Fibroblast of the aortic adventitia (primary cell): ENCODE measurements around the gene ZFP82. TPM values are rescaled to one million over a fixed set of nuclear protein-coding genes. Genes with fewer than 3 reads are reported as not detected.

Experiments
- DNase-seq: peaks from one replicate; pipeline ENCODE4 v3.0.0-alpha.2; 2010; ENCODE audit warnings: low read depth
- H3K4me3 ChIP-seq: 2 replicates; pipeline ENCODE4 v1.5.1; 2011; ENCODE audit warnings: low read depth, mild to moderate bottlenecking, control low read depth, low read length, moderate library complexity
- total RNA-seq: library from RNA; depleted of rRNA; stranded (reverse); fragments of >200 nt; gene quantifications from 2 replicates; pipeline ENCODE4 v1.2.3, GENCODE V29; 2012; ENCODE audit warnings: low replicate concordance
- TF ChIP-seq, protein P1 (sequence below): IDR thresholded peaks from 2 replicates; pipeline ENCODE4 v1.5.1; 2011; ENCODE audit warnings: mild to moderate bottlenecking, low read length, control low read depth, inconsistent platforms; ENCODE audit not compliant: insufficient read depth

ZFP82 gene
- total RNA-seq, 1 donor: 7.7 TPM

DNA sequence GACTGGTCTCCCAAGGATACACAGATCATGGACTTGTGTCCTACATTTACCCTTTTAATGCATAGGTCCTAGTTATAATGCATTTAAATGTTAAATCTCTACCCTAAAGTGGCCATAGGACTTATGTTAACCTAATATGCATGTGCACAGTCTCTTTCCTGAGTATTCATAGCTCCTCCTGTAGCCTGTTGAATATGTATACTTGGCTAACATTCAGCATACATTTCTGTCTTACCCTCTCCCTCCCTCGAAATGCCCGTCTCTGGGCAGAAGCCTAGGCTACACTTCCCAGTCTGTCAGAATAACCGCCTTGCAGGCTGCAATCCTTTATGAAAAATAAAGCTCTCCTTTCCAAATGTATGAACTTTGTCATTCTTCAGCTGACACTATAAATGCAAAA, 13.9 kb downstream of the ZFP82 start:
- TF ChIP-seq, protein P1, sequence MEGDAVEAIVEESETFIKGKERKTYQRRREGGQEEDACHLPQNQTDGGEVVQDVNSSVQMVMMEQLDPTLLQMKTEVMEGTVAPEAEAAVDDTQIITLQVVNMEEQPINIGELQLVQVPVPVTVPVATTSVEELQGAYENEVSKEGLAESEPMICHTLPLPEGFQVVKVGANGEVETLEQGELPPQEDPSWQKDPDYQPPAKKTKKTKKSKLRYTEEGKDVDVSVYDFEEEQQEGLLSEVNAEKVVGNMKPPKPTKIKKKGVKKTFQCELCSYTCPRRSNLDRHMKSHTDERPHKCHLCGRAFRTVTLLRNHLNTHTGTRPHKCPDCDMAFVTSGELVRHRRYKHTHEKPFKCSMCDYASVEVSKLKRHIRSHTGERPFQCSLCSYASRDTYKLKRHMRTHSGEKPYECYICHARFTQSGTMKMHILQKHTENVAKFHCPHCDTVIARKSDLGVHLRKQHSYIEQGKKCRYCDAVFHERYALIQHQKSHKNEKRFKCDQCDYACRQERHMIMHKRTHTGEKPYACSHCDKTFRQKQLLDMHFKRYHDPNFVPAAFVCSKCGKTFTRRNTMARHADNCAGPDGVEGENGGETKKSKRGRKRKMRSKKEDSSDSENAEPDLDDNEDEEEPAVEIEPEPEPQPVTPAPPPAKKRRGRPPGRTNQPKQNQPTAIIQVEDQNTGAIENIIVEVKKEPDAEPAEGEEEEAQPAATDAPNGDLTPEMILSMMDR: no peak

DNA sequence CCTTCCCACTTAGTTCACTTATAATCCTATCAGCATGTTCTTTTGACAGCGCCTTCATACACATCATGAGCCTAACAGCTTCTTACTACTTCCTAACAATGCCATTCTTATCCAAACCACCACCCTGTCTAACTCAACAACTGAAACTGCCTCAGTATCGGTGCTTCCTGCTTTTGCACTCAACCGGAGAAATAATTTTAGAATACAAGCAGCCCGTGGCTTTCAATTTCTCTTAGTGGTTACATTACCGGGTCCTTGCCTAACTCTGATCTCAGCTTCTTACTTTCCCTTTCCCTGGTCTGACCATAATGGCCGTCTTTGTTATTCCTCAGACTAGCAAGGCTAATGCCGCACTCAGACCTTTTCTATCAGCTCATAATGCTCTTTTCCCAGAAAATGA, 17.0 kb downstream of the ZFP82 start:
- DNase-seq: no peak
- TF ChIP-seq, protein P1: no peak
- H3K4me3 ChIP-seq: no peak overlapping the region

More for the DNA sequence above, 13.9 kb downstream of the ZFP82 start:
- H3K4me3 ChIP-seq: no peak overlapping the region
- no peak for DNase-seq

DNA sequence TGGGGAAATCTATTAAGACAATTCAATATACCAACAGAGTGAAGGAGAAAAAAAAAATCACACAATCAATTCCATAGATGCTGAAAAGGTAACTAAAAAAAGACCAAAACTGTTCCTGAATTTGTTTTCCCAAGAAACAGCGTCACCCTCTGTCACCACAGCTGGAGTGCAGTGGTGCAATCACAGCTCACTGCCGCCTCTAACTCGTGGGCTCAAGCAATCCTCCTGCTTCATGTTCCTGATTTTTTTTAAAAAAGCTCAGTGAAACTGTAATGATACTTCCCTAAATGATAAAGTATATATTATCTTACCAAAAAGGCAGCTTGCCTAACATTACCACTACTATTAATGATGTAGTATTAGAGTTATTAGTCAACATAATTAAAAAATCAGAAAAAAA, 19.9 kb downstream of the ZFP82 start:
- TF ChIP-seq, protein P1: no peak
- no peak for DNase-seq
- no peak overlapping the region for H3K4me3 ChIP-seq

DNA sequence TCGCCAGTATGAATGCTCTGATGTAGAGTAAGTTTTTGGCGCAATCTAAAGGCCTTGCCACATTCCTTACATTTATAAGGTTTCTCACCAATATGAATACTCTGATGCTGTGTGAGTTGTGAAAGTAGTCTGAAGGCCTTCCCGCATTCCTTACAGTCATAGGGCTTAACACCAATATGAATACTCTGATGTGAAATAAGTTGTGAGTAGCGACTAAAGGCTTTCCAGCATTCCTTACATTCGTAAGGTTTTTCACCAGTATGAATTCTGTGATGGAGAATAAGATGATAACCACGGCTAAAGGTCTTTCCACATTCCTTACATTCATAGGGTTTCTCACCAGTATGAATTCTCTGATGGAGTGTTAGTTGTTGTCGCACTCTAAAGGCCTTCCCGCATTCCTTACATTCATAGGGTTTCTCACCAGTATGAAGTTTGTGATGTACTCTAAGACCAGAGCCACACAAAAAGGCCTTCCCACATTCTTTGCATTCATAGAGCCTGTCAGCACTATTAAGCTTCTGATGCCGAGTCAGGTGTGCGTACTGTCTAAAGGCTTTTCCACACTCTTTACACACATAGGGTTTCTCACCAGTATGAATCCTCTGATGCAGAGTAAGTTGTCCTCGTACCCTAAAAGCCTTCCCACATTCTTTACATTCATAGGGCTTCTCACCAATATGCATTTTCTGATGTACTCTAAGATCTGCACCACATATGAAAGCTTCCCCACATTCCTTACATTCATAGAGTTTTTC, 25.3 kb downstream of the ZFP82 start:
- TF ChIP-seq, protein P1: no peak
- no peak overlapping the region for H3K4me3 ChIP-seq
- DNase-seq: no peak

DNA sequence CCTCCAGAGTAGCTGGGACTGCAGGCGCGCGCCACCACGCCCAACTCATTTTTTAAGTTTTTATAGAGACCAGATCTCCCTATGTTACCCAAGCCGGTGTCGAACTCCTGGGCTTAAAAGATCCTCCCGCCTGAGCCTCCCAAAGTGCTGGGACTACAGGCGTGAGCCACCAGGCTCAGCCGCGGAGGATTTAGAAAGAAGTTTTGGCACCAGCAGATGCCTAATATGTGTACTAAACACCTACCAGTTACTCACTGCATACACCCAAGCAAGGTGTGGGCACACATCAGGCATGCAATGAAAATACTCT, 39.0 kb downstream of the ZFP82 start:
- peak overlapping the region; percentile 90 for H3K4me3 ChIP-seq
- no peak for DNase-seq
- TF ChIP-seq, protein P1: no peak

DNA sequence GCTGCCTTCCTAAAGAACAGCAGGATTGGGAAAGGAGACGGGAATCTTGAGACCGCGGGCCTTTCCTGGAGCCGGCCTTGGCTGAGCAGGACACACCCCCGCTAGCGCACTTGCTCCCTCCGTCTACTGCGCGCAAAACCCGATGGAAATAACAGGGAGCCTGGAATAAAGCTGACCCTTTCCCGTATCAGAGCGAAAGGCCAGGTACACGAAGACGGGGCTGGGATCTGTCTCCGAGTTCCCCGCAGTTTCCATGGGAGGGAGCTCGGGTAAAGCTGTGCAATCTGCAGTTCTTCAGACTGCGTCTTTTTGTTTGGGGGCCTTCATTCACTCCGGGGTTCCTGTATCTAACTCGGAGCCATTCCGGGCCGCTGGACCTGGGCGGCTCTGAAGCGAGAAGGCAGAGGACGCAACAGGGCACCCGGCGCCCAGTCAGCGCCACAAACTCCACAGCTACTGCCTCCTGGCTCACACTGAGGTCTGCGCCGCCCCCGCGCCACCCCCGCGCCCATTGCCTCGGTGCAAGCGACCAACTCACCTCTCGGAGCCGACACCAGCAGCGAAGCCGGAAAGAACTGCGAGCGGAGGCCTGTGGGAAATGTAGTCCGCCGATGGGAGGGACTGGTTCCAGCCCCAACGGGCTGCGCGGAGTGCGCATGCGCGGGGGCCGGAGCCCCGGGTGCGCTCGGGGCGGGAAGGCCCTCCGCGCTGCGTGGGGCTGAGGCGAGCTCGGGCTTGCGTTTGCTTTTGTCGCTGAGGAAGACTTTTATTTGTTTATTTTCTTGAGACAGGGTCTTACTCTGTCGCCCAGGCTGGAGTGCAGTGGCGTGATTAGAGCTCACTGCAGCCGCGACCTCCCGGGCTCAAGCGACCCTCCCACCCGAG, 39.6 kb downstream of the ZFP82 start, which contains the start of gene ZFP14:
Gene ZFP14, minus strand, starts transcription at position 577 of the 885 bp plus-strand sequence. CDS start 11,309 bp downstream, outside the sequence.
- peak; percentile 93 for DNase-seq
- H3K4me3 ChIP-seq: peak within 1 kb of the TSS; percentile 90
- TF ChIP-seq, protein P1: peak; percentile 50
